ENCODE results near the gene CYTH3. TPM values are rescaled to one million over a fixed set of nuclear protein-coding genes. Genes with fewer than 3 reads are reported as not detected.

The CYTH3 gene
- total and polyA plus RNA-seq, 2 of the 13 experiments (the other 11 are each of a cell fraction or from before 2014, with no cell fraction given), result 3.1 to 3.8 TPM

DNA sequence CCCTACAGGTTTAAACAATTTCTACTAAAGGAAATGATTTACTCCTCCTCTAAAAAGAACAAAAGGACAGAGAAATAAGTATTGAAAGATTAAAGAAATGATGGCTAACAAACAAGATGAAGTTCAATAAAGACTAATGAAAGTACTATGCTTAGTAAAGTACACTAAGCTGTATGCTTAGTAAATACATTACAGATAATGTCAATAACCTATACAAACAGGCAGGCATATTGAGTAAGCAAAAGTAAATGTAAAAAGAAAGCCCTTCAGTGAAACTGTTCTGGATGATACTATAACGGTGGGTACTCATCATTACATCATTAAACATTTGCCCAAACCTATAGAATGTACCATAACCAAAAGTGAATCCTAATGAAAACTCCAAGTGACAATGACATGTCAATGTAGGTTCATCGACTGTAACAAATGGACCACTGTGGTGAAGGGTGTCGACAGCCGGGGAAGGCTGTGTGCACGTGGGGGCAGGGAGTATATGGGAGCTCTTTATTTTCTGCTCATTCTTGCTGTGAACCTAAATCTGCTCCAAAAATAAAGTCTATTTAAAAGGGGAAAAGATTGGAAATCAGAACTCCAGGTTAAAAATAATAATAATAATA is 34.0 kb downstream of the CYTH3 start (continued):
- TF ChIP-seq, protein P1, sequence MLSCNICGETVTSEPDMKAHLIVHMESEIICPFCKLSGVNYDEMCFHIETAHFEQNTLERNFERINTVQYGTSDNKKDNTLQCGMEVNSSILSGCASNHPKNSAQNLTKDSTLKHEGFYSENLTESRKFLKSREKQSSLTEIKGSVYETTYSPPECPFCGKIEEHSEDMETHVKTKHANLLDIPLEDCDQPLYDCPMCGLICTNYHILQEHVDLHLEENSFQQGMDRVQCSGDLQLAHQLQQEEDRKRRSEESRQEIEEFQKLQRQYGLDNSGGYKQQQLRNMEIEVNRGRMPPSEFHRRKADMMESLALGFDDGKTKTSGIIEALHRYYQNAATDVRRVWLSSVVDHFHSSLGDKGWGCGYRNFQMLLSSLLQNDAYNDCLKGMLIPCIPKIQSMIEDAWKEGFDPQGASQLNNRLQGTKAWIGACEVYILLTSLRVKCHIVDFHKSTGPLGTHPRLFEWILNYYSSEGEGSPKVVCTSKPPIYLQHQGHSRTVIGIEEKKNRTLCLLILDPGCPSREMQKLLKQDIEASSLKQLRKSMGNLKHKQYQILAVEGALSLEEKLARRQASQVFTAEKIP (CRISPR knock-in tag; IDR thresholded peaks at IDR 0.05; ENCODE audit: borderline replicate concordance), result no peak
- peak; percentile 90 for TF ChIP-seq NFIC (IDR thresholded peaks at IDR 0.05; ENCODE audit: low read length)
- TF ChIP-seq ZFP37 (CRISPR knock-in tag; IDR thresholded peaks at IDR 0.05; ENCODE audit: borderline replicate concordance), result no peak
- TF ChIP-seq, protein P2, sequence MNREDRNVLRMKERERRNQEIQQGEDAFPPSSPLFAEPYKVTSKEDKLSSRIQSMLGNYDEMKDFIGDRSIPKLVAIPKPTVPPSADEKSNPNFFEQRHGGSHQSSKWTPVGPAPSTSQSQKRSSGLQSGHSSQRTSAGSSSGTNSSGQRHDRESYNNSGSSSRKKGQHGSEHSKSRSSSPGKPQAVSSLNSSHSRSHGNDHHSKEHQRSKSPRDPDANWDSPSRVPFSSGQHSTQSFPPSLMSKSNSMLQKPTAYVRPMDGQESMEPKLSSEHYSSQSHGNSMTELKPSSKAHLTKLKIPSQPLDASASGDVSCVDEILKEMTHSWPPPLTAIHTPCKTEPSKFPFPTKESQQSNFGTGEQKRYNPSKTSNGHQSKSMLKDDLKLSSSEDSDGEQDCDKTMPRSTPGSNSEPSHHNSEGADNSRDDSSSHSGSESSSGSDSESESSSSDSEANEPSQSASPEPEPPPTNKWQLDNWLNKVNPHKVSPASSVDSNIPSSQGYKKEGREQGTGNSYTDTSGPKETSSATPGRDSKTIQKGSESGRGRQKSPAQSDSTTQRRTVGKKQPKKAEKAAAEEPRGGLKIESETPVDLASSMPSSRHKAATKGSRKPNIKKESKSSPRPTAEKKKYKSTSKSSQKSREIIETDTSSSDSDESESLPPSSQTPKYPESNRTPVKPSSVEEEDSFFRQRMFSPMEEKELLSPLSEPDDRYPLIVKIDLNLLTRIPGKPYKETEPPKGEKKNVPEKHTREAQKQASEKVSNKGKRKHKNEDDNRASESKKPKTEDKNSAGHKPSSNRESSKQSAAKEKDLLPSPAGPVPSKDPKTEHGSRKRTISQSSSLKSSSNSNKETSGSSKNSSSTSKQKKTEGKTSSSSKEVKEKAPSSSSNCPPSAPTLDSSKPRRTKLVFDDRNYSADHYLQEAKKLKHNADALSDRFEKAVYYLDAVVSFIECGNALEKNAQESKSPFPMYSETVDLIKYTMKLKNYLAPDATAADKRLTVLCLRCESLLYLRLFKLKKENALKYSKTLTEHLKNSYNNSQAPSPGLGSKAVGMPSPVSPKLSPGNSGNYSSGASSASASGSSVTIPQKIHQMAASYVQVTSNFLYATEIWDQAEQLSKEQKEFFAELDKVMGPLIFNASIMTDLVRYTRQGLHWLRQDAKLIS (CRISPR knock-in tag; IDR thresholded peaks at IDR 0.05), result no peak
- TF ChIP-seq, protein P3, sequence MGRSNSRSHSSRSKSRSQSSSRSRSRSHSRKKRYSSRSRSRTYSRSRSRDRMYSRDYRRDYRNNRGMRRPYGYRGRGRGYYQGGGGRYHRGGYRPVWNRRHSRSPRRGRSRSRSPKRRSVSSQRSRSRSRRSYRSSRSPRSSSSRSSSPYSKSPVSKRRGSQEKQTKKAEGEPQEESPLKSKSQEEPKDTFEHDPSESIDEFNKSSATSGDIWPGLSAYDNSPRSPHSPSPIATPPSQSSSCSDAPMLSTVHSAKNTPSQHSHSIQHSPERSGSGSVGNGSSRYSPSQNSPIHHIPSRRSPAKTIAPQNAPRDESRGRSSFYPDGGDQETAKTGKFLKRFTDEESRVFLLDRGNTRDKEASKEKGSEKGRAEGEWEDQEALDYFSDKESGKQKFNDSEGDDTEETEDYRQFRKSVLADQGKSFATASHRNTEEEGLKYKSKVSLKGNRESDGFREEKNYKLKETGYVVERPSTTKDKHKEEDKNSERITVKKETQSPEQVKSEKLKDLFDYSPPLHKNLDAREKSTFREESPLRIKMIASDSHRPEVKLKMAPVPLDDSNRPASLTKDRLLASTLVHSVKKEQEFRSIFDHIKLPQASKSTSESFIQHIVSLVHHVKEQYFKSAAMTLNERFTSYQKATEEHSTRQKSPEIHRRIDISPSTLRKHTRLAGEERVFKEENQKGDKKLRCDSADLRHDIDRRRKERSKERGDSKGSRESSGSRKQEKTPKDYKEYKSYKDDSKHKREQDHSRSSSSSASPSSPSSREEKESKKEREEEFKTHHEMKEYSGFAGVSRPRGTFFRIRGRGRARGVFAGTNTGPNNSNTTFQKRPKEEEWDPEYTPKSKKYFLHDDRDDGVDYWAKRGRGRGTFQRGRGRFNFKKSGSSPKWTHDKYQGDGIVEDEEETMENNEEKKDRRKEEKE (IDR thresholded peaks at IDR 0.05), result no peak
- TF ChIP-seq ZNF343 (CRISPR knock-in tag; IDR thresholded peaks at IDR 0.05), result no peak
- TF ChIP-seq NR0B2 (CRISPR knock-in tag; IDR thresholded peaks at IDR 0.05), result no peak
- TF ChIP-seq ZBTB7A (CRISPR knock-in tag; IDR thresholded peaks at IDR 0.05), result no peak
- TF ChIP-seq CENPT (CRISPR knock-in tag; IDR thresholded peaks at IDR 0.05; ENCODE audit: low read depth), result no peak
- TF ChIP-seq STAG1 (CRISPR knock-in tag; IDR thresholded peaks at IDR 0.05), result no peak
- TF ChIP-seq KAT7 (CRISPR knock-in tag; IDR thresholded peaks at IDR 0.05; ENCODE audit: borderline replicate concordance), result no peak
- no peak for TF ChIP-seq ZNF775 (CRISPR knock-in tag; IDR thresholded peaks at IDR 0.05; ENCODE audit: borderline replicate concordance)
- no peak for TF ChIP-seq E2F5 (CRISPR knock-in tag; conservative IDR thresholded peaks at IDR 0.05)
- TF ChIP-seq ZNF660 (CRISPR knock-in tag; IDR thresholded peaks at IDR 0.05; ENCODE audit: borderline replicate concordance, low read depth), result no peak
- no peak for TF ChIP-seq ZNF639 (CRISPR knock-in tag; conservative IDR thresholded peaks at IDR 0.05)
- TF ChIP-seq HOXA7 (CRISPR knock-in tag; IDR thresholded peaks at IDR 0.05), result no peak
- TF ChIP-seq BRD4 (CRISPR knock-in tag; IDR thresholded peaks at IDR 0.05), result no peak
- TF ChIP-seq ZNF24 (IDR thresholded peaks at IDR 0.05), result no peak
